HG03520 (cell line): ENCODE measurements around the gene USF3.

Experiments
- ATAC-seq: cut with Tn5 transposase; IDR thresholded peaks from one replicate; pipeline ENCODE4 v1.9.1; 2021; ENCODE audit warnings: mild to moderate bottlenecking, moderate library complexity; ENCODE audit not compliant: unreplicated experiment

The USF3 gene

DNA sequence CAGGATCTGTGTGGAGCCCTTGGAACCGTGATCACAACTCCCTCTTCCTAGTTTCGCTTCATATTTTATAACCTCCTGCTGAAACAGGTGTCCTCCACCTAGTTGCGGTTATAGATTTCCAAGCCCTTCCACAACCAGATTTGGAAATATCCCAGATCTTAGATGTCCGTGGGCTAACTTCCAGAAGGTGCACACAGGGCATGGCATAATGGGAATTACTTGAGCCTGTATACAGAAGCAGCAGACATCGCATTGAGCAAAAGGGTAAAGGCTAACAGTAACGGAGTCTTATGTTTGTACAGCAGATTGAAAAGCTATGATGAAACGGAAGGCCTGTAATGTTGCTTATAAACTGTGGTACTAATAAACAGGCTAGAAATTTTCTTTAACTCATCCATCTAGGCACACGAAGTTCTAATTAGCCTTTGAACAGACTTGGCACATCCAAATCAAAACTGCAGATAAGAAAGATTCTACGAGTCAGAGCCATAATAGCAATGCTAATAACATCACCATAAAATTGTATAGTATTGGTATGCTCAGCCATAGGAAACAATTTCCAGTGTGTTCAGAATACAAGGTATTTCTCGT is 1.2 kb upstream of the USF3 start:
- ATAC-seq: no peak

DNA sequence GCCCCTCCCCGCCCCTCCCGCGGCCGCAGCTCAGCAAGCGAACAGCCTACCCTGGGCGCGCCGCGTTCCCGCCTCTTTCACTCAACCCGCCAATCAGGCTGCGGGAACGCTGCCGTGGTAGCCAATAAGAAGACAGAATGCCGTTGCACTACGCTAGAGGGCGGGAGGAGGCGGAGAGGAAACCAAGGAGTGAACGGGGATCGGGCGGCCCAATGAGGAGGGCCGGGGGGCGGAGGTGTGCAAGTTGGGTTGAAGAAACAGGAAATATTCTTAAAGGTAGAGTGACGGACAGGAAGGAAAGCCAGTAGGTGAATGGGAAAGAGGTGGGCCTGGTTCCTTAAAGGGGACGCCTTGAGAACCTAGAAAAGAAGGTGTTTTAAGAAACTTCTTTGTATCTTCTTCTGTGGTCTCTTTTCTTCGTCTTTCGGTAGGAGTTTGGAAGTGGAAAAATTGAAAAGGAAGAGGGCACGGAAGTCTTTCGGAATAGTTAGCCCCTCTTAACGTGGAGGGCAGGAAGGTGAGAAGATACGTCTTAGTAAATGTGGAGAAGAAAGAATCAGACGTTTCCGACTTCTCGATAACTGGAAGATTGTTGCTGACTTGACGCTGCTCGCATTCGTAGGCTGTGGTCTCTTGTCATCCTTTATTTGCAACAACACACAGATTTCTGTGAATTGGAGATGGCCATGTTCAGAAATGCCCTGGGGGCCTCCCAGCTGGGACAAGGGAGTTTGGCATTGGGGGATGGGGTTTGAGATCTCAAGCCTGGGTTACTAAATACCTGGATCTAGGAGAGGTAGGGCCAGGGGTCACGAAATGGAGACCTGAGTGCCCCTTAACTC is 437 bp upstream of the USF3 start:
- ATAC-seq: peak; percentile 94

DNA sequence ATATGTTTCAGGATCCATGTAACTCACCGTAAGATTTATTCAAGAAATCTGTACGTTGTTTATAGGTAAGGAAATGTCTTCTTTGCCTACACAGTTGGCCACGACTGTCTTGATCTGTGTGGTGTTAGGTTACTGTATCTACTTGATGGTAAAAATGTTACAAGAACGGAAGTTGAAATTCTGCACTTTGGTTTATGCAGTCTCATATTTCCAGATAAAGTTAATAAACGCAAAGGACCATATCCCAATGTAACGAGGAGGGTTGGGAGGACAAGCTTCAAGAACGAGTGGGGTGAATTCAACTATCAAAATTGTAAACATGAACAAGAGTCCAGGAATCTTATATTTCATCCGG is 1.0 kb downstream of the USF3 start:
- ATAC-seq: no peak

DNA sequence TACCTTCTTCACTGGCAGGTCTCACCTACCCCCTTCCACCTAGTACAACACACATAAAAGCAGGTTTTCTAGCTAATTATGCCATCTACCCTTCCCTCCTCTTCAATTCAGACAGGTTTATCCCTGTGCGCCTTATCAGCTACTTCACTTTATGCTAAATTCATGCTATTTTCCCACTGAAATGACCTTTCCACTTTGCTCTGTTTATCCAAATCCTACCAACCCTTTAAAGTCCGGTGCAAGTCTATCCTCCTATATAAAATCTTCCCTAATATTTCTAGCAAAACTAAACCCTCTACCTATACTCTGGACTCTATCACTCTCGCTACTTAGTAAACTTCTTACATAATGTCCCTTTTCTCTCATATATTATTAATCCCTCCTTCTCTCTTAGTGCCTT is 6.0 kb downstream of the USF3 start:
- no peak for ATAC-seq

DNA sequence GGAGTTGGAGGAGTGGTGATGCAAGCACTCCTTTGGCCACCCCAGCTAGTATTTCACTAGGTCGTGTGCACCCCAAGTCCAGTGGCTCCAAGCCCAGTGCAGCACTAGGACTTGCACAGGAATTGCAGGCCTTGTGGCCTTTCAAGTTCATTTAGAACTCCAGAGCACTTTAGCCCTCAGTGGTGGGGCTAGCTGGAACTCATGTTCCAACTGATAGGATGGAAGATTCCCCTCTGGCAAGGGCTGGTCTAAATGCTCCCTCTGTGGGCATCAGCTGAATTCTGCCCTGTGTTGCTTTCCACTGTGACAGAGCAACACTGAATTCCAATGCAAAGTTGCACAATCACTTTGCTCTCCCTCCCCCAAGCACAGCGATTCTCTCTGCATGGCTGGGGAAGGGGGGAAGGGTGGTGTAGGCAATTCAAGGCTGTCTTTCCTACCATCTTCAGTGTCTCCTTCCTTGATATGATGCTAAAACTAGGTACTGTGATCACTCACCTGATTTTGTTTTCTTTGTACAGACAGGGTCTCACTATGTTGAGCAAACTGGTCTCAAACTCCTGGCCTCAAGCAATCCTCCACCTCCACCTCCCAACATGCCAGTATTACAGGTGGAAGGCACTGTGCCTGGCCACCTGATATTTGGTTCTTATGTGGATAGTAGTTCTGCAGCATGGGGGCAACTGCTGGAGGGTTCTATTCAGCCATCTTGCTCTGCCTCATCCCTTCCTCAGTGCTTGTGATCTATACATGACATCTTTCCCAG is 10.3 kb downstream of the USF3 start:
- no peak for ATAC-seq

DNA sequence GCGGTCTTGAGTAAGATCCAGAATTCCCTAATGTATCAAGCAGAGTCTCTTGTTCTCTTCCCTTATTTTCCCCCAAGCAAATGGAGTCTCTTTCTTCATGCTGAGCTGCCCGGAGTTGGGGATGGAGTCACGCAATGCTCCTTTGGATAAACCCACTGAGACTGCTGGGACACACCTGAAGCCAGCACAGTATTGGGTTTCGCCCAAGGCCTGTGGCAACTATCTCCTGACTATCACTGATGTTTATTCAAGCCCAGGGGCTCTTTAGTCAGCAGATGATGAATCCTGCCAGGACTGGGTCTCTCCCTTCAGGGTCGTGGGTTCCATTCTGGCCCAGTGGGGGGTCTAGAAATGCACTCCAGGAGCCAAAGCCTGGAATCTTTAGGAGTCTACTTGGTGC is 11.3 kb downstream of the USF3 start:
- no peak for ATAC-seq

DNA sequence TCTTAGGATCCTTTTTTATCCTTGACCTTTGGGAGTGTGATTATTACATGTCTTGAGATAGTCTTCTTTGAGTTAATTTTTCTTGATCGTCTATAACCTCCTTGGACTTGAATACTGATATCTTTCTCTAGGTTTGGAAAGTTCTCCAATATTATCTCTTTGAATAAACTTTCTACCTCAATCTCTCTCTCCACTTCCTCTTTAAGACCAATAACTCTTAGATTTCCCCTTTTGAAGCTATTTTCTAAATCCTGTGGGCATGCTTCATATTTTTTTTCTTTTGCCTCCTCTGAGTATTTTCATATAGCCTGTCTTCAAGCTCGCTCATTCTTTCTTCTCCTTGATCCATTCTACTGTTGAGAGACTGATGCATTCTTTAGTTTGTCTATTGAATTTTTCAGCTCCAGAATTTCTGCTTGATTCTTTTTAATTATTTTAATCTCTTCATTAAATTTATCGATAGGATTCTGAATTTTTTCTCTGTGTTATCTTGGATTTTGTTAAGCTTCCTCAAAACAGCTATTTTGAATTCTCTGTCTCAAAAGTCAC is 12.1 kb downstream of the USF3 start:
- ATAC-seq: no peak

DNA sequence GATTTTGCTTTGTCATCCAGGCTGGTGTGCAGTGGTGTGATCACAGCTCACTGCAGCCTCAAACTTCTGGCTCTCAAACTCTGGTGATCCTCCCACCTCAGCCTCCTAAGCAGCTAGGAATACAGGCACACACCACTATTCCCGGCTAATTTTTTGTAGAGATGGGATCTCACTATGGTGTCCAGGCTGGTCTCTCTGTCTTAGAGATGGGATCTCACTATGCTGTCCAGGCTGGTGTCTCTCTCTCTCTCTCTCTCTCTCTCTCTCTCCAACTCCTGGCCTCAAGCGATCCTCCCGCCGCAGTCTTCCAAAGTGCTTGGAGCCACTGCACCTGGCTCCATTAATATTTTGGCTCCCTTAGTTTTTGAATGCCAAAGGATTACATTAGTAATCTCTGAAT is 17.7 kb downstream of the USF3 start:
- no peak for ATAC-seq

DNA sequence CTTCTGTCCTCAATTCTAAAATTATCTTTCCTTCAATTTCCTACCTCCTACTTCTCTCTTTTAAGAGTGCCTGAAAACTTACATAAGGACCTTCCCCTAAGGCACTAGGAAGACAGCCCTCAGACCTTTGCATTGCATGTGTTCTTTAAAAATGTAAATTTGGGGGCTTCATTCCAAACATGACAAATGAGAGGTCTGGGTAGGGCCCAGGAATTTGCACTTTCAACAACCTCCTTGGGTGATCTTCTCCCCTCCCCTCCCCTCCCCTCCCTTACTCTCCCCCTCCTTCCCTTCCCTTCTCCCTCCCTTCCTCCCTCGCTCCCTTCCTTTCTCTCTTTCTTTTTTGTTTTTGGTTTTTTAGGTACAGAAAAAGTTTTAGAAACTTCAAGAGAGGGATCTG is 18.7 kb downstream of the USF3 start:
- no peak for ATAC-seq

DNA sequence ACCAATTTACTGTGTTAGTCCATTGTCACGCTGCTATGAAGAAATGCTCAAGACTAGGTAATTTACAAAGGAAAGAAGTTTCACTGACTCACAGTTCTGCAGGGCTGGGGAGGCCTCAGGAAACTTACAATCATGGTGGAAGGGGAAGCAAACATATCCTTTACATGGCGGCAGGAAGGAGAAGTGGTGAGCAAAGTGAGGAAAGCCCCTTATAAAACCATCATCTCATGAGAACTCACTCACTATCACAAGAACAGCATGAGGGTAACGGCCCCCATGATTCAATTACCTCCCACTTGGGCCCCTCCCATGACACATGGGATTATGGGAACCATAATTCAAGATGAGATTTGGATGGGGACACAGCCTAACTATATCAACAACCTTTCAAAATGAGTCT is 20.2 kb downstream of the USF3 start:
- no peak for ATAC-seq

DNA sequence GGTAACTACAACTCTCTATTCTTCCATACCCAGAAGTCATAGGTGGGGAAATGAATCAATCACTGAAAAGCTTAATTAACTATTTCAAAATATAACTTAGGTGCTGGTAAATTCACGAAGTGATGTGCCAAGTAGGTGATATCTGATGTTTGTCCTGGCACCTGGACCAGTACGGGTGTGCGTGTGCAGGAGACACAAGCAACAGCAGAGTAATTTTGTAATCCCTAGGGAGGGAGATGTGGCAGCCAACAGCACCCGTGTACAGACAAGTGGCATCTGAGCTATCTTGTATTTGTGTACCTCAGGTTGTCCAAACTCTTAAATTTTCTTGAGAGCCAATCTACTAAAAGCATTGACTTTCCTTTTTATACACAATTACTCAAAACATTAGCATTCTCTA is 22.8 kb downstream of the USF3 start:
- ATAC-seq: no peak

DNA sequence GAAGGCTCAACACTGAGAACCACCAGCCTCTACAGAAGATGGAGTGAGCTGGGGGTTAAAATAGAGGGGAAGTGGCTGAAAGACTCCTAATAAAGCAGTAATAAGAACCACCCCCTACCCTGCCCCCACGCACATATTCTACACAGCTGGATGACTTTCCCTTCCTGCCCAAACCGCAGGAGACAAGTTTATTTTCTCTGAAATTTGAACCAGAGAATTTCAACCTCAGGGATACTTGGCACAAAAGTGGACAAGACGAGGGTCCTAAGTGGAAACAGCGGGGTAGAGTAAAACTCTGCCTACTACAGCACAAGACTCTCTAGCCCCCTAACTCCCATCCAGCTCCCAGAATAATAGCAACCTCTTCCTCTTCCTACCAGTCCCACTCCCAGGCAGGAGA is 28.4 kb downstream of the USF3 start:
- ATAC-seq: no peak

DNA sequence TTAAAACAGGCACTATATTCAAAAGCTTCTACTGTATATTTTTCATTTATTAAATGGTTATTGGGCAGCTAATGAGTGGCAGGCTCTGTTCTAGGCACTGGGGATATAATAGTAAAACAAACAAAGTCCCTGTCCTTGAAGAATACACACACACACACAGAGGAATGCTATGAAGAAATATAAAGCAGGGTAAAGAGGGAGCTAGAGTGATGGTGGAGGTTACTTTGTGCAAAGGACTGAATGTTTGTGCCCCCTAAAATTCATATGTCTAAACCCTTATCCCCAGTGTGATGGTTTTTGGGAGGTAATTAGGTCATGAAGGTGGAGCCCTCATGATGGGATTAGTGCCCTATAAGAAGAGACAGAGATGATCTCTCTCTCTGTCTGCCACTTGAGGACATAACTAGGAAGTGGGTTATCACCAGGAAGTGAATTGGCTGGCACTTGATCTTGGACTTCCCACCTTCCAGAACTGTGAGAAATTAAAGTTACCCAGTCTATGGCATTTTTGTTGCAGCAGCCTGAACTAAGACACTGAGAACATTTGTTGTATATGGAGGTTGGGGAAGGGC is 31.8 kb downstream of the USF3 start:
- no peak for ATAC-seq

DNA sequence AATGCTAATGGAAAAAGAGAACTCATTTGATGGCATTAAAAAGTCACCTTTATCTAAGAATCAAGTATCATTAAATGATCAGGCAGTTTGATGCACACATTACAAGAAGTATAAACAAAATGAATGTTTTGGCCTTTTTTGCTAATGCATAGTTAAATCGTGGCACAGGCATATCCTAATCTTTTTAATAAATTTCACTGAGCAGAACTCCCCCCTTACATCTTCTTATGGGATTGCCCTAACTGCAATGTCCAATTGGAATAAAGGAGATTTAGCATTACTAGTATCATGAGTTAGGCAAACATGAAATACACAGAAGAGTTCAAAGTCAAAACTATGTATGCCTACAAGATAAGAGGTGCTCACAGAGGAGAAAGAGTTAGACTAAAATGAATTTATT is 32.7 kb downstream of the USF3 start:
- no peak for ATAC-seq

DNA sequence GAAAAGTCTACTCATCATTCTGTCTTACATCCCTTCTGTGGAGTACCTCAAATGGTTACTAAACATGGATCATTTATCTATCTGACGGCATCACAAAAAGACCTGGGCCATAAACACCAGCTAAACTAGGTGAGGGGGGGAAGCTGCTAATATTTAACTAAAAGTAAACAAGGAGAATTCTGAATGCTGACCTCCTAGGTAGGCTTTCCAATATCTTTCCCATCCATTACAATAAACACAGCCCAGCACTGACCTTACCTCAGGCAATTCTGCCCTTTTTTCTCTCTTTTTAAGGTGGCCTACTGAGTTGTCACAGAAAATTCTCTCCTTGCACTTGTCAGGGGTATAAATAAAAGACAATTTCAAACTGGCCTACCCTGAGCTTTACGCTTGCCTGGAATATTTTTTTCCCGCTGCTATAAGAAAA is 33.1 kb downstream of the USF3 start:
- ATAC-seq: no peak

DNA sequence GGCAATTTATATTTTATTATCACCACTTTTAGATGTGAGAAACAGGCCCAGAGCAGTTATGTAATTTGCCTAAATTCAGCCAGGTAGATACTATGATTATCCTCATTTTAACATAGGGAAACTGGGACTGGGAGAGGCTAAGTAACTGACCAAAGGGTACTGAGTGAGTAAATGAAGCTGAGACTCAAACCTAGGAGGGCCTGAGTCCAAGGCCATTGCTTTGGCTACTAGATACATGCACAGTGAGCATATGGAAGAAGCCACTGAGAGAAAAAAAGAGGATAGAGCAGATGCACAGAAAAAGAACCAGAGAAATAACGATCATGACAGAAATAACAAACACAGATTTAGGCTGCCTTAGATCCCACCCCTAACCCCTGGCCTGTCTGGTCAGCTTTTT is 33.6 kb downstream of the USF3 start:
- ATAC-seq: no peak

DNA sequence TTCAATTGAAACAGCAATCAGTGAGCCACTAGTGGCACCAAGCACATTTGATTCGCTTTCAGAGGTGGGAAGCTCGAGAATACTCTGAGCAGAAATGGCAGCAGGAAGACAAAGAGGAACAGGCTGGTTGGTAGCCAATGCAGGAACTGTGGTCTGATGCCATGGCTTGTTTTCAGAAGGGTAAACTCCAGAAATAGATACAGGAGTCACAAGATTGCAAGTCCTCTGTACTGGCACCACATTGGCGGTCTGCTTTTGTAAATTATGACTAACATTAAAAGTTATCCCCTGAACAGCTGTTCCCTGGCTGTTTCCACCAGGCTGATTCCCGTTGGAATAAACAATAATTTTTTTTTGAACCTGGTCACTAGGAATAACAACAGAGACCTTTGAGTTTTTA is 35.5 kb downstream of the USF3 start:
- ATAC-seq: no peak

DNA sequence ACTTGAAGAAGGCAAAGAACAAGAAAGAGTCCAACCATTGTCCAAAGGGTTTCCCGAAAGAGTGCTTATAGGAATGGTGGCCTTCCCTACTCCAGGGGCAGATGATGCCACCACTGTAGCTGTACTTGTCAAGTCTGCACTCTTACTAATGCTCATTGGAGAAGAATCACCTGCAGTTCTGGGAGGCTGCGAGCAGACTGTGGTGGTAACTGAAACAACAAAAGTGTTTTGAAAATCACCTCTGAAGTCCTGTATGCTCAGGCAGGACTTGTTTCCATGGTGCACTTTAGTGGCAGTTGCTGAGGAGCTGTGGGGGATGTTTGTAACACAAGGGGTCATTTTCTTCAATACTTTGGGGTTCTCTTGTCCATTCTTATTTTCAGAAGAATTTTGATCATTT is 36.0 kb downstream of the USF3 start:
- ATAC-seq: no peak

DNA sequence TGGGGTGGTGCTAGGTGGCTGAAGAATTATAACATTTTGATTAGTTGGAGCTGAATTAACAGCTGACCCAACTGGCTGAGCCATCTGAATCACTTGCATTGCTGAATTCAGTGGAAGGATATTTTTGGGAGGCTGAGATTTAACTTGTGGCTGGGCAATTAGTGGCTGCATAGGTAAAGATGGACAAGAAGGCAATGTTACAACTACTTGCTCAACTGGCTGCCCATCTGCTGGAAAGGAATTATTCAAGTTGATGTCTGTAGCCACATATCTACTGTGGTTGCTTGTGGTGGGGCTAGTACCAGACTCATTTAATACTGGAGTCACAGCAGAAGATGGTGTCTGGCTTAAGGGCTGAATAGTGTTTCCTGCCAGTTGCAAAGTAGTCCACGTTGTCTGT is 36.4 kb downstream of the USF3 start:
- ATAC-seq: no peak

DNA sequence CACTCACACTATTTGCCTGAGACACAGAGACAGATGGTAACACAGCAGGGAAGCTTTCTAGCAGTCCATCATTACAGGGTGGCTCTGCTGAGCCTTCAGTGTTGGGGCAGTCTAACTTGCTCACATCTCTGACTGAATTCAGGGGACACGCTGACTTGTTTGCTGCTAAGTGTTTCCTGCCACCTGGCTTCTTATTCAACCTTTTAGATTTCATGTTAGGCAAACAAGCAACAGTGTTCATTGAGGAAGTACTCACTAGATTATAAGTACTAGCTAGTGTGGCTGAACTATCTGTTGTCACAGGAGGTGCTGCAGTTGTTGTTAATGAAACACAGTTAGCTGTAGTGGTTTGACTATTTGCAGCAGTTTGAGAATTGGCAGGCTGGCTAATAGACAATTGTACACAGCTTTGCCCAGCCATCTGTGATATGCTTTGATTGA is 37.3 kb downstream of the USF3 start:
- ATAC-seq: no peak

DNA sequence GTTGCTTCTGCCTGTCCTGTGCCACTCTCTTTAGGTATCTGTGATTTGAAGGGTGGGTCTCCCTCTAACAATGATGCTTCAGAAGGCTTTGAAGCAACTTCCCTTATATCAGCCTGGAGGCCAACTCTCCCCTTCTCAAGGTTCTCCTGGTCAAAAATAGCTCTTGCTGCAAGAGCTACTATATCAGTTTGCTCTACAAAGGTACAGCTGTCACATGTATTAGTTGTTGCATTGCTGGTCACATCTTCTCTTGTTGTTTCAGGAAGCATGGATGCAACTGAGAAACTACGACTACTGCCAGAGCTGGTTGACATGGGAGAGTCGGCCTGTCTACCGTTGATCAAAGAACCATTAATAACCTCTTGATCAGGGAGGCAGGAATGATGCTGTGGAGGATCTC is 38.3 kb downstream of the USF3 start:
- no peak for ATAC-seq
